NCI-H748 treated with DMSO at 0.1 percent for 48 hours (cell line): ENCODE data around the gene ADRA2C.

Source experiments
- DNase-seq: peaks from one replicate; lab custom pipeline; 2025; lab: John Stamatoyannopoulos, UW

The ADRA2C gene

DNA sequence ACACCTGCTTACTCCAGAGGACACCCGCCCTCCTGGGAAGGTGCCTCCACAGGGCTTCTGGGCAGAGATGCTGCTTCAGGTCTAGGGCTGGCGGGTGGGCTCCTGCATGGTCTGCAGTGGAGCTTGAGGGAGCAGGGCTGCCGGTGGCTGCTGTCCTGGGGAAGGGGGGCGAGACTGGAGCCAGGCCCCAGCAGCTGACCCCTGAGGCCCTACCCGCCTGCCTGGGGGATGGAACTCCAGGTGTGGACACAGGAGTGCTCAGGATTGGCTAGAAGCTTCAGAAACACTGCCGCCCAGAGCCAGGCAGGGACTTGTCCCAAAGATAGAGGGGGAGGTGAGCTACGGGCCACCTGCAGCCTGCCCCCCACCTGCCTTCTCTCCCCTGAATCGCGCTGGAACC is 33.0 kb upstream of the ADRA2C start:
- DNase-seq: no peak

DNA sequence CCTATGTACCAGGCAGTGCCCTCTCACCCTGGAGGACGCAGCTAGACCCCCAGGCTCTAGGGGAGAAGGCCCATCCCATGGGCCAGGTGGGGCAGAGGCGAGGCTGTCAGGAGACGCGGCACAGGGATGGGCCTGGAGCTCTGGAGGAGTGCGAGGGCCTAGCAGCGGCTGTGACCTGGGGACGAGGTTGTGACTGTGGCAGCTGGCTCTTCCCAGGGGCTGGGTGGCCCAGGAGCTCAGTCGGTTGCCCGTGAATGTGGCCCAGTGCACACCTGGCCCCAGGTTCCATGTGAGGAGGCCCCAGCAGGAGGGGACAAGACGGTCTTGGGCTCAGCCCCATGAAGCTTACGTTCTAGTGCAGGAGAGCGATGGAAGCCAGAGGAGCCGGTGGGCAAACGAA is 31.0 kb upstream of the ADRA2C start:
- no peak for DNase-seq

- DNase-seq: no peak
Measured at GRCh38 chr4:3736290-3736689, 29.9 kb upstream of the ADRA2C start.

- no peak for DNase-seq
Measured at GRCh38 chr4:3736806-3737205, 29.4 kb upstream of the ADRA2C start.

DNA sequence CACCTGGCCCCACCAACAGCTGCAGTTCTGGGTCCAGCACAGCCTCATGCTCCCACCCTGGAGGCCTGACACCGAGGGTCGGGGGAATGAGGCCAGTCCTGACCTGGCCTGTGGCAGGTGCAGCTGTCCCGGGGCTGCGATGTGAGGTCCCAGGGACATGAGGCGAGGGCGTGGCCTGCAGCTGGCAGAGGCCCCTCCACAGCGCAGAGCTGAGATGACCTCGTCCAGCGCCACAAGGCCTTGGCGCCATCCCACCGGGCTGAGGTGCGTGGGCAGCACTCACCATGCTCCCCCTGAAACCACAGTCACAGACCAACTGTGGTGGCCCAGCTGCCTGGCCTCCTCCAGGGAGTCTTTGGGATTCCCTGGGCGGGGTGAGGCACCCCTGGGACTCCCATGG is 26.6 kb upstream of the ADRA2C start:
- no peak for DNase-seq

DNA sequence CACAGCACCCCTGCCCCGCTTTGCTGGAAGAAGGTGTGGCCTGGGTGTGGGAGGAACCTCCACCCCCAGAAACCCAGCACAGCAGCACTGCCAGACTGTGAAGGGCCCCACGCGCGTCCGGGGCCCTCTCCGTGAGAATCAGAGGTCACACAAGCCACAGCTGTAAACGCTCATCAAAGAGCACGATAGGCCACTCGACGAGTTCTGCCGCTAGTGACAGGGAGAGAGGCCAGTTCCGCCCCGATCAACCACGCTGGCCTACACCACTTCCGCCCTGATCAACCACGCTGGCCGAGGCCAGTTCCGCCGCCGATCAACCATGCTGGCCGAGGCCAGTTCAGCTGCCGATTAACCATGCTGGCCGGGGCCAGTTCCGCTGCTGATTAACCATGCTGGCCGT is 25.9 kb upstream of the ADRA2C start:
- no peak for DNase-seq

GRCh38 chr4:3741217-3742011 is 24.8 kb upstream of the ADRA2C start:
- no peak for DNase-seq

DNA sequence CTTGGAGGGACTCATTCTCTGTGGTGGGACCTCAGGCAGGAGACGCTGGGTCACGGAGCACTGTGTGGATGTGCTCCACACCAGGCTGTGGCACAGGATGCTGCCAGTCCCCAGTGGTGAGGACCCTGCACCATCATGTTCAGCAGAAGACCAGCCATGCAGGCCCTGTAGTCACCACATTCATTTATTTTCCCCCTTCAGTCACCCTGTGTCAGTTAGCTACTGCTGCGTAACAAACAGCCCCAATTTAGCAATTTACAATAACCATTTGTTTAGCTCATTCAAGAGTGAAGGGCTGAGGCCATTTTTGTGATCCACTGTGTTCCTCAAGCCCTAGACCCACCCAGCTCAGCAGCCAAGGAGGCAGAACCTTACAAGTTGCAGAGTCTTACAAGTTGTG is 23.6 kb upstream of the ADRA2C start:
- no peak for DNase-seq

DNA sequence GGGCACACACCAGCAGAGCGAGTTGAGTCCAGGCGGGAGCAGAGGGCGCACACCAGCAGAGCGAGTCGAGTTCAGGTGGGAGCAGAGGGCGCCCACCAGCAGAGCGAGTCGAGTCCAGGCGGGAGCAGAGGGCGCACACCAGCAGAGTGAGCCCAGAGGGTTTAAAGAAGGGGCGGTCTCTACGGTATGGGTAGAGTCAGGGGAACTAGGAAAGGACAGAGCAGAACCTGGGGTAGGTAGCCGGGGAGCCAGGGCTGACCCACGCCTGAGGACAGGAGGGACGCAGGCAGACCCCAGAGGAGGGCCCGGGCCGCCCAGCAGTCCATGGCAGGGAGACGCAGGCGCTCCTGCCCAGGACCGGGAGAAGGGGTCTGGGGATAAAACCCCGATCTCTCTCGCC is 22.0 kb upstream of the ADRA2C start:
- DNase-seq: no peak

- DNase-seq: peak; percentile 11
Measured at GRCh38 chr4:3744901-3745300, 21.3 kb upstream of the ADRA2C start.

DNA sequence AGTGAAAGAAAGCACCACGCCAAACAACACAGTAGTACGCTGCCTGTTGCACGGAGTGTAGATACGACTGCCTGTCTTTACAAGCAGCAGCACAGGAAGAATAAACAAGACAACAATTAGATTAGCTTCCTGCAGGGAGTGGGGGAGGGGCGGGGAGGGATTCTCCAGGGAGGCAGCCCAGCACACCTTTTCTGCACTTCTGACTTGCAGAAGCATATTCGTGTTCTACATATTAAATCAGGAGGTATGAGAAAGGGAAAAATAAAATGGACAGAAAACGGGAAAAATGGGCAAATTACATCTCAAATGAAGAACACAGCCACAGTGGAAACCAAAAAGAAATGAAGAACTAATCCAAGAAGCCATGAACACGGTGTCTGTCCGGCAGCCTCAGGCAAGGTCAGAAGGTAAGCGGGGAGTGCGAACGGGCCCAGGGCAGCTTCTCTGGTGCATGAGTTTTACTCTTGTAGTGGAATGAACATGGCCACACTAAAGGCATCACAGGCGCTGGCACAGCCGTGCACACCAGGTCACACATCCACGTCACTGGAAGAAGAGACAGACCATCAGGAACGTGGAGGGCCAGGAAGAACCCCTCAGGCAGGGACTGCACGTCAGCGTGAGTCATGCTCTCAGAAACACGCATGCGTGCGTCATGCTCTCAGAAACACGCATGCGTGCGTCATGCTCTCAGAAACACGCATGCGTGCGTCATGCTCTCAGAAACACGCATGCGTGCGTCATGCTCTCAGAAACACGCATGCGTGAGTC is 20.1 kb upstream of the ADRA2C start:
- no peak for DNase-seq

- DNase-seq: no peak
Measured at GRCh38 chr4:3746701-3747580, 19.2 kb upstream of the ADRA2C start.

DNA sequence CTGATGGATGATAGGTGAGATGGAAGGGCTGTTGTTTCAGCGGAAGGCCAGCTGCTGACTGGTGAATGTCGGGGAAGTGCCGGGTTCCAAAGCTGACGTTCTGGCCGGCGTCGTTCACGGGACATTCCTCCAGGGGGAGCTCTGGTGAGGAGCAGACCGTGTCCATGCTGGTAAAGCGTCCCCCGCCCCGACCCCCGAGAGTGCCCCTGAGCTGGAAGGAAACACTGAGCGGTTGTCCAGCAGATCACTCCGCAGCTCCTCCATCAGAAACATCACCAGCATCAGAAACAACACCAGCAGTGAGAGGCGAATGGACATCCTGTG is 18.6 kb upstream of the ADRA2C start:
- DNase-seq: no peak

DNA sequence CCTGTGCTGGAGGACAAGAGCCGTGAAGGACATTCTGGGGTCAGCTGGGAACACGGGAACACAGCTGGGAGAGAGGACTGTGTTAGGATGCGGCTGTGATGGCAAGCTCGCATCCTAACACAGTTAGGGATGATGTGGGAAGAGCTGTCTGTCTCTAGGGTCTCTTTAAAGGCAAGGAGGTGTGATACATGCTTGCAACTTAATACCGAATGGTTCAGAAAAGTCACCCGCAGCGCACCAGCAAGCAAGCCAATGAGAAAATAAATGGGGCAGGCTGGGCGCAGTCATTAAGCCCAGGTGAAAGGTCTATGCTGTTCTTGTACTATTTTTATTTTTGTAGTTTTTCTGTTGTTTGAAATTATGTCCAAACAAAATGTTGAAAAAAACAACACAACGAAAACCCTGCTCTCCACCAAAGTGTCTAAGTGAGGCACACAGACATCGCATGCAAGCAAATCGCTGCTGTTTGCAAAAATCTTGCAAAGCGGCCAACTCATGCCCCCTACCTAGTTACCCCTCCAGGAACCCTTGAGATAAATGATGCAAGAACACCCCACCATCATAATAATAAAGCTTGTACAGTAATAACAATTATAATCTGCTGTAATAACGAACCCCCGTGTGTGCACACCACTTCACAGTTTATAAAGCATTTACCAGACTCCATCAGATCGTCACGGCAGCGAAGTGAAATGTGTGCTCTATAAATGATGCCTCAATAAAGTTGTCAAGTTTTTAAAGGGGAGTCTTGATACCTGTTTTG is 17.9 kb upstream of the ADRA2C start:
- no peak for DNase-seq

- no peak for DNase-seq
Measured at GRCh38 chr4:3749081-3749480, 17.1 kb upstream of the ADRA2C start.

GRCh38 chr4:3750334-3750733 is 15.9 kb upstream of the ADRA2C start:
- no peak for DNase-seq

GRCh38 chr4:3752022-3752421 is 14.2 kb upstream of the ADRA2C start:
- no peak for DNase-seq

DNA sequence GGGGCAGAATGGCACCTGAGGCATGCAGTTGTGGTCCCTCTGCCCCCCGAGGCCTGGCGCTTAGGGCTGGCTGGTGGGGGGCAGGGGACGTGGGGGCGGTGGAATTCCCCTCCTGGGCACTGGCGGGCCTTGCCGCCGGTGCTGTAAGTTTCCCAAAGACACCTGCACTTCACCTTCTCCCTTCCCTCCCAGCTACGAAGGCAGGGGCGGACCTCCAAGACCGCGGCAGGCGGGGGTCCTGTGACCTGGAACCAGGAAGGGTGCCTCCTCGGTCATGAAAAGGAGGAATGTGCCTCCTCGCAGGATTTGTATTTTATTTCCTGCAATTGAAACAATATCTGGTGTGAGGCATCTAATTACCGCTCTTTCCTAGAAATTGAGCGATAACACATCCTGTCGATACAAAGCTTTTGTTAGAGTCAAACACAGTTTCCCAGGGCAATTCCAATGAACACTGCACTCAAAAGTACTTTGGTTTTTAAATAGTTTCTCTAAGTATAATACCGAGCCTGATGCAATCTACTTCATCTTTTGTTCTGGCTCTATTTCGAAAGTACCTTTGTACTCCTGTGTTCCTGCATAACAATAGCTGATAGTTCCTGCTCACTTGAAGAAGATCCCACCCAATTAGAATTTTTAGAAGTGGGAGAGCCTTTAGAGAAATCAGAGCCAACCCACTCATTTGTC is 12.3 kb upstream of the ADRA2C start:
- no peak for DNase-seq

DNA sequence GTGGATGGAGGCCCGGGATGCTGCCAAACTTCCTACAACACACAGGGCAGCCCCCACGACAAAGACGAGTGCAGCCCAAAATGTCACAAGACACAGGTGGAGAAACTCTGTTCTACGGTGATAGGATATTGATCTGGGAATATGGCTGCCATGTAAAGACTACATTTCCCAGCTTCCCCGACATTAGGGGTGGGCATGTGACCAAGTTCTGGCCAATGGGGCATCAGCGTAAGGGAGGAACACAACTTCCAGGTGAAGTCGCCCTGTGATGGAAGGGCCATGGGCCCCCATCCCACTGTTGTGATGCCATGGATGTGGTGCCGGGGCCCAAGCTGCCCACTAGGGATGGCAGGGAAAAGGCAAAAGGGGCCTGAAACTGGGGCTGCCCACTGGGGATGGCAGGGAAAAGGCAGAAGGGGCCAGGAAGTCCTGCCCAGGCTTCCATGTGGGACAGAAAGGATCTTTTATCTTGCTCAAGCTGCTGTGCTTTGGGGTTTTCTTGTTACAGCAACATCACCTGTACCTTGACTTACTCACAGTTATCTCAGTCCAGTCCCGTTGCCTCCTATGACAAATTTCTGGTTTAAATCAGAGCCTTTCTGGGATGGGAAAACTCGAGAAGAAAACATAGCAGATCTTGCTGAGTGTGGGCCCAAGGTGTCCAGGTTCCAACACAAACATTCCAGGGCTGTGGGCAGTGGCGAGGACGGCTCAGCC is 9.7 kb upstream of the ADRA2C start:
- no peak for DNase-seq

- DNase-seq: no peak
Measured at GRCh38 chr4:3759236-3759635, 6.9 kb upstream of the ADRA2C start.

DNA sequence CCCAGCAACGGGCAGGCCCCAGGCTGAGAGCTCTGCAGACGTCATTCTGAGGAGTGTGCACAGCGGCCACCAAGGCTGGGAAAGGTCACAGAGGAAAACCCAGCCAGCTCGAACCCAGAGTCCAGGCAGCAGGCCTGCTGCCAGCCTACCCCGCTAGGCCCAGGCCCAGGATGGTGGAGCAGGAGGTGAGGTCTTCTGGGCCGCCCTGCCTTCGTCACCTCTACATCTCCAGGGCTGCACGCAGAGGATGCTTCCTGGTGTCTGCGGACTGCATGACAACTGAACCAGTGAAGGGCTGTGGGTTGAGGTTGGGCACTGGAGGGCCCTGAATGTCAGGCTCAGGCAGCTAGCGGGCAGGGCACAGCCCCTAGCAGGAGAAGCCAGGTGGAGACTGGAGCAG is 5.8 kb upstream of the ADRA2C start:
- no peak for DNase-seq
